ENCODE measurements around the gene MED25.
"Not testable (repeated sequence)": the region's sequence is repeated elsewhere in the genome, so short reads cannot be mapped to it uniquely, and the experiment has no call there.

Gene MED25

GRCh38 chr19:49818649-49819370 is 721 bp downstream of the MED25 start:
- DNase-seq (ENCODE audit: low spot score) = no peak

GRCh38 chr19:49819452-49820115 is 1.5 kb downstream of the MED25 start:
- DNase-seq (ENCODE audit: low spot score) = not testable (repeated sequence)

- no peak for DNase-seq (ENCODE audit: low spot score)
Observed at GRCh38 chr19:49820125-49820524, 2.0 kb downstream of the MED25 start.

- no peak for DNase-seq (ENCODE audit: low spot score)
Observed at GRCh38 chr19:49823472-49823871, 5.4 kb downstream of the MED25 start.

GRCh38 chr19:49824662-49825061 is 6.6 kb downstream of the MED25 start:
- DNase-seq (ENCODE audit: low spot score) = no peak

GRCh38 chr19:49827034-49827433 is 8.9 kb downstream of the MED25 start:
- DNase-seq (ENCODE audit: low spot score) = no peak

DNA sequence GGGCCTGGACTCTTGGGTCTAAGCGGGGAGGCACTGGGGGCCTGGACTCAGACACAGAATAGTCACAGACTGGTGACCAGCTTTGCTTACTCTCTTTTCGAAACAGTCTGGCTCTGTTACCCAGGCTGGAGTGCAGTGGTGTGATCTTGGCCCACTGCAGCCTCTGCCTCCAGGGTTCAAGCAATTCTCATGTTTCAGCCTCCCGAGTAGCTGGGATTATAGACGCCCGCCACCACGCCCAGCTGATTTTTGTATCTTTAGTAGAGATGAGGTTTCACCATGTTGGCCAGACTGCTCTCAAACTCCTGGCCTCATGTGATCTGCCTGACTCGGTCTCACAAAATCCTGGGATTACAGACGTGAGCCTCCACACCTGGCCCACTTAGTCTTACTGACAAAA is 11.1 kb downstream of the MED25 start:
- no peak for DNase-seq (ENCODE audit: low spot score)

DNA sequence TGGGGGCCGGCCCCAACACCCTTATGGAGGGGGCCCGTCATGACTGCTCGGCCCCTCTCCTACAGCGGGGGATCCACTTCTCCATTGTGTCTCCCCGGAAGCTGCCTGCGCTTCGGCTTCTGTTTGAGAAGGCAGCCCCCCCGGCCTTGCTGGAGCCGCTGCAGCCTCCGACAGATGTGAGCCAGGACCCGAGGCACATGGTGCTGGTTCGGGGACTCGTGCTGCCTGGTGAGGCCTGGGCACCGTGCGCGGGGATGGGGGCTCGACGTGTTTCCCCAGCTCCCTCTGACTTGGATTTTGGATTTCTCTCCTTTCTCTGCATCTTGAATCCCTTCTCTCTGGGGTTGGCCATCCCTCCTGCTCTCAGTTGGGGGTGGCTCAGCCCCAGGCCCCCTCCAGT is 11.6 kb downstream of the MED25 start:
- no peak for DNase-seq (ENCODE audit: low spot score)

DNA sequence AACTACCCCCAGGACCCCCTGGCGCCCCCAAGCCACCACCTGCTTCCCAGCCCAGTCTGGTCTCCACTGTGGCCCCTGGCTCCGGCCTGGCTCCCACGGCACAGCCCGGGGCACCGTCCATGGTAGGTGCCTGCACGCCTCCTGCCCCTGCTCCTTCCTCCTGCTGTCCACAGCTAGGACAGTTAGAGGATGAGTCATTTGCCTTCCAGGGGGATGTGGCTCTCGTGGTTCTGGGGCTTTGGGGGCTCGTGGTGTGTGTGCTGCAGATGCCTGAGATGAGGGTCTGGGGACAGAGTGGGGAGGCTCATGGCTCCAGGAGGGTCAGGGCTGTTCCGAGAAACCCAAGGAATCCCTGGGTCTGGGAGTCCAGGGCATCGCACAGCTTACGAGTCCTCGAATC is 12.7 kb downstream of the MED25 start:
- no peak for DNase-seq (ENCODE audit: low spot score)

GRCh38 chr19:49831592-49831991 is 13.5 kb downstream of the MED25 start:
- DNase-seq (ENCODE audit: low spot score) = no peak

DNA sequence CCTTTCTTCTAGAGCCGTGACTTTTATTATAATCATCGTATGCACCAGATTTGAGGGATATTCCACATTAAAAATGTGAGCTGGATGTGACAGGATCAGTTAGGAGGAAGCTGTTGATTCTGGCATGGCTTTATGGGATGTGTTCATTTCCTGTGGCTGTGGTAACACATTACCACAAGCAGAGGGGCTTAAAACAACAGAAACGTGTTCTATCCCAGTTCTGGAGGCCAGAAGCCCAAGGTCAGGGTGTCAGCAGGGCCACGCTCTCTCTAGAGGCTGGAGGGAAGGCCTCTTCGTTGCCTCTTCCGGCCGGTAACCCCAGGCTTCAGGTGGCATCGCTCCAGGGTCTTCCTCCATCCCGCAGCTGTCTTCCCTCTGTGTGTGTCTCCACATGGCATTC is 14.5 kb downstream of the MED25 start:
- no peak for DNase-seq (ENCODE audit: low spot score)

GRCh38 chr19:49833599-49833998 is 15.5 kb downstream of the MED25 start:
- DNase-seq (ENCODE audit: low spot score) = no peak

DNA sequence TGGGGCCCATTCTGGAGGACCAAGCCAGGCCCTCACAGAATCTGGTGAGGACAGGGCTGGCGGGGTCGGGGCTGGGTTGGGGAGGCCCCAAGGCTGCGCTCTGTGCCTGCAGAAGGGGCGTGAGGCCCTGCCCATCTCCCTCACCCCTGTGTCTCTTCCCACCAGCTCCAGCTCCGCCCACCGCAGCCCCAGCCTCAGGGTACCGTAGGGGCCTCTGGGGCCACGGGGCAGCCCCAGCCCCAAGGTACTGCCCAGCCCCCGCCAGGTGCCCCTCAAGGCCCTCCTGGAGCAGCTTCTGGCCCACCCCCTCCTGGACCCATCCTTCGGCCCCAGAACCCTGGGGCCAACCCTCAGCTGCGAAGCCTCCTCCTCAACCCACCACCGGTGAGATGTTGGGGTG is 17.5 kb downstream of the MED25 start:
- no peak for DNase-seq (ENCODE audit: low spot score)

GRCh38 chr19:49836176-49837008 is 18.3 kb downstream of the MED25 start:
- DNase-seq (ENCODE audit: low spot score) = no peak

DNA sequence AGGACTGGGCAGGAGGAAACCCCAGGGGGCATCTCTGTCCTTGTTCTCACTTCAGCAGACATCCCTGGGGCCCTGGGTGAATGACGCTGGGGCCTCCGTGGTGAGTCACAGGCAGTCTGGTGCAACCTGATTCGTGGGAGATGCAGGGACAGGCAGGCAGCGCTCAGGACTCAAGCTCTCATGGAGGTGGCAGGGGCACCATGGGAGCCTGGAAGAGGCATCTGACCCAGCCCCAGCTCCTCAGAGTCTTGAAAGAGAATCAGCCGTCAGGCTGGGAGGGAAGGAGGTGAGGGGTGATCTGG is 18.9 kb downstream of the MED25 start:
- DNase-seq (ENCODE audit: low spot score) = no peak

DNA sequence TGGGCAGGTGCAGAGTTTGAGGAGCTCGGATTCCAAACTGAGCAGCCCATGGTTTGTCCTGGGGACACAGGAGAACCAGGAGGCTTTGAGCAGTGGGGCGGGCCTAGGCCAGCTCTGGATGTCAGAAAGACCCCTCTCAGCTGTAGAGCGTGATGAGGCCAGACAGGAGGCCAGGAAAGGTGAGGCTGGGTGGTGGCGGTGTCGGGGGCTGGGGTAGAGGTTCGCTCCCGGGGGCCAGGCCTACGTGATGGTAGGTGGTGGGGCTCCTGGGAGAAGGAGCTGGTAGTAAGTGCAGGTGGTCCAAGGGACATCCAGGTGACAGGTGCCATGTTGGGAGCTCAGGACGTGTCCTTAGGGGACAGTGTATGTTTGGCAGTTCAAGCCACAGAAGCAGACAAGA is 19.3 kb downstream of the MED25 start:
- DNase-seq (ENCODE audit: low spot score) = no peak

GRCh38 chr19:49838885-49839588 is 20.9 kb downstream of the MED25 start:
- no peak for DNase-seq (ENCODE audit: low spot score)

DNA sequence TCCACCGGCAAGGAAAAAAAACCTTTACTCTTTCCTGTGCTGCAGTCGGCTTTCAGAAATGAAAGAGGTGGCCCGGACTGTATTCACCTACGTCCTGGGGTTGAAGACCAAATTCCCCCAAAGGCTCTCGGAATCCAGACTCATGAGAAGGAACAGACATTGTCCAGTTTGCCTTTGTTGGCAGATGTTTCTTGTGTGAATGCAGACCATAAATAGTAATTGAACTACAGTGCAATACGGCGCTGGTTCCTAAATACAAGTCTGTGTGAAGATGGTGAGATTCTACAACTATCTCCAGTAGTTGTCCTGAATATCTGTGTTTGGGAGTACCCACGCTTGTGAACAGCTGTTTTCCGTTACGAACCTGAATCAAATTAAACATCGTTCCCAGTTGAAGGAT is 21.6 kb downstream of the MED25 start:
- no peak for DNase-seq (ENCODE audit: low spot score)

- DNase-seq (ENCODE audit: low spot score) = no peak
Observed at GRCh38 chr19:49840321-49840720, 22.2 kb downstream of the MED25 start.

DNA sequence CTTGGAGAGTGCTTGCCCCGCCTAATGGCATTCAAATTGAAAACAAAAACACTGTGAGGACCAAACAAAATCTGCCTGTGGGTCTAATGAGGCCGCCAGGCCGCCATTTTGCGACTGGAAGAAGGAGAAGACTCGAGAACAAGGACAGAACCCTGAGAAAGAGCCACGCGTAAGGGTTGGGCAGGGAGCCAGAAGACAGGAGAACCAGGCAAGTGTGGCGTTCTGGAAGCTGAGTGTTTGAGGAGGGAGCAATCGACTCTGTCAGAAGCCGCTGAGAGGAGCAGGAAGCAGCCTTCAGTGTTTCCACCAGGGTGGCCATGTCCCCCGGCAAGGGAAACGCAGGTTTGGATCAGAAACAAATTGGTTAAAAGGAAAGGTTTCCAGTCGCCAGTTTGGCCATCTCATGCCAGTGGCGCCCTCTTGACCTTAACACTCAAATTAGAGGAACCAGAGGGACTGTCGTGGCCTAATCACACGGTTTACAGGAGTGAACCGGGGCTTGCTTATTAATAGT is 22.7 kb downstream of the MED25 start:
- no peak for DNase-seq (ENCODE audit: low spot score)

- DNase-seq (ENCODE audit: low spot score) = no peak
Observed at GRCh38 chr19:49843265-49843664, 25.2 kb downstream of the MED25 start.
